ENCODE measurements around the gene CA4.
"Not testable (repeated sequence)": the region's sequence is repeated elsewhere in the genome, so short reads cannot be mapped to it uniquely, and the experiment has no call there.

The CA4 gene

DNA sequence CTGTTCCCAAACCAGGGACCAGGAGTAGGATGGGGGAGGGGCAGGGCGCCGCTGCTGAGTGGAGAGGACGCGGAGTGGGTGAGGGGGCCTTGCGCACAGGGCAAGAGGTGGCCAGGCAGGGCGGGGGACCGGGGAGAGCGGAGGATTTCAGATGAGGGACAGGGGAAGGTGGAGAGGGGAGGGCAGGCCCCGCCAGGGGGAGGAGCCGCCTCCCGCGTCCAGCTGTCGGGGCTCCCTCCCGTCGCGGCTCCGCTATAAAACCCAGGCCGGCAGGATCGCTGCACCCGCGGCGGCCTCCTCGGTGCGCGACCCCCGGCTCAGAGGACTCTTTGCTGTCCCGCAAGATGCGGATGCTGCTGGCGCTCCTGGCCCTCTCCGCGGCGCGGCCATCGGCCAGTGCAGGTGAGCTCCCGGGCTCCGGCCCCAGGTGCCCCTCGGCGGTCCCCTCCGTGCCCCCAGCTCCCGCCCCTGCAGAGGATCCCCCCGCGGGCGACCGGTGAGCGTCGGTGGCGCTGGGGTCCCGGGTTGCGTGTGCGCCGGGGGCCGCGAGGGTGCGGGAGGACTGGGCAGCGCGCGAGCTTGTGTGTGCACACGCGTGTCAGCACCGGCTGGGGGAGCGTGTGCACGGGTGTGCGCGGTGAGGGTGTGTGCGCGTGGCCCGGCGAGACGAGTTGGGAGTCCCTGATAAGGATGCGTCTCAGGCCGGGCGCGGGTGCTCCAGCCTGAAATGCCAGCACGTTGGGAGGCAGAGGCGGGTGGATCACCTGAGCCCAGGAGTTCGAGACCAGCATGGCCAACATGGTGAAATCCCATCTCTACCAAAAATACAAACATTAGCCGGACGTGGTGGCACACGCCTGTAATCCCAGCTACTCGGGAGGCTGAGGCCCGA is at the start of gene CA4:
Gene CA4 (plus strand): TSS at position 283 of the 892 bp plus-strand sequence. CDS start 62 bp downstream, at position 345.
- H3K36me3 ChIP-seq (ENCODE audit: control insufficient read depth, insufficient read depth, low read length): no peaks in the 10 kb centered on the region
- no peak within 1 kb of the TSS for H3K27ac ChIP-seq (ENCODE audit: low read length)
- H3K4me3 ChIP-seq (ENCODE audit: low read length): peak within 1 kb of the TSS; percentile 26; the same call in 1 of the 2 replicates
- no CpG with 5 or more reads among the region's 81 CpGs for WGBS (ENCODE audit: insufficient coverage, insufficient read length)
- DNase-seq (ENCODE audit: low read depth, low spot score): no peak
- peaks cover 12% of the 10 kb centered on the region for H3K27me3 ChIP-seq (ENCODE audit: control insufficient read depth, insufficient read depth, low read length)
- H3K4me1 ChIP-seq (ENCODE audit: control insufficient read depth, insufficient read depth, low read length): peaks cover 7% of the 10 kb centered on the region
- no peaks in the 10 kb centered on the region for H3K9me3 ChIP-seq (ENCODE audit: control insufficient read depth, insufficient read depth, low read length)

DNA sequence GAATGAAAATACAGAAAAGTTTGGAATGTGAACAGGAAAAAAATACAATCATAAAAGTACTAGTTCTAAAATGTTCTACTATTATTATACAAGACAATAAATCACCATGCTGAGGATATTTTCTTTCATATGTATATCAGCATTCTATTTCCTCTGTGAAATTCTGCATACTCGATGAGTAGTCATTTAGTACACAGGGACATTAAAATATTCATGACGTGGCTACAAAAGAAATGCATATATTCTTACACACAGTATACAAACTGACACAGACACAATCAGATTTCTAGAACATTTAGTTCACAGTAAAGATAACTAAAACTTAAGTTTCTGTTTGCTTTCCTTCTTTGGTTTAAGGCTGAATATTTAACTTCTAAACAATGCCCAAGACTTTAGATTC is 49.2 kb upstream of the CA4 start:
- H3K4me3 ChIP-seq (ENCODE audit: low read length); DNase-seq (ENCODE audit: low read depth, low spot score); H3K36me3 ChIP-seq (ENCODE audit: control insufficient read depth, insufficient read depth, low read length); H3K27ac ChIP-seq (ENCODE audit: low read length); H3K9me3 ChIP-seq (ENCODE audit: control insufficient read depth, insufficient read depth, low read length); H3K27me3 ChIP-seq (ENCODE audit: control insufficient read depth, insufficient read depth, low read length); H3K4me1 ChIP-seq (ENCODE audit: control insufficient read depth, insufficient read depth, low read length): not testable (repeated sequence)
- WGBS (ENCODE audit: insufficient coverage, insufficient read length): no CpG with 5 or more reads among the region's 2 CpGs

DNA sequence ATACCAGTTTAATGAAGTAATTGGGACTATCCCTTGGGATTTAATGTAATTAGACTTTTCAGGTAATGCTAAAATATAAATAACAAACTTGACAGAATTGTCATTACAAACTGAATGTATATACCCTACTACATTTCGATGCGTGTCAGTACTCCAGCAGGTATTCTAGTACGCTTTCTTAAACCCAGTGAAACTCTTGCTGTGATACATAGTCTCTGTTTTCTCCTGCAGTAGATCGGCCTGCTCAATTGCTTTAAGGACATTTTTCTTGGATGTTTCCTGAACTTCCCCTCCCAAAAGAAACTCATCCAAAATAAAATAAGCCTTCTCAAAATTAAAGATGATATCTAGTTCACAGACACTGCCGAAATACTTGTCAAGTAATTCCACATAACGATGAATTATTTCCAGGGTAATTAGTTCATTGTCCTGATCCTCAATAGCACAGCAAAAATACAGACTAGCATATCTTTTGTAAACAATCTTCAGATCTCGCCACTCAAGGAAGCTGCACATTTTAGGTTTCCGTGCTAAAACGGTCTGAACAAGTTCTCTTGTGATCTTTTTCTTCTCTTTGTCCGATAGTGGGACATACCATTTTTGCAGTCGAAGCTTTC is 47.6 kb upstream of the CA4 start:
- H3K4me3 ChIP-seq (ENCODE audit: low read length); DNase-seq (ENCODE audit: low read depth, low spot score); H3K9me3 ChIP-seq (ENCODE audit: control insufficient read depth, insufficient read depth, low read length); H3K36me3 ChIP-seq (ENCODE audit: control insufficient read depth, insufficient read depth, low read length); H3K4me1 ChIP-seq (ENCODE audit: control insufficient read depth, insufficient read depth, low read length); H3K27me3 ChIP-seq (ENCODE audit: control insufficient read depth, insufficient read depth, low read length); H3K27ac ChIP-seq (ENCODE audit: low read length): not testable (repeated sequence)
- no CpG with 5 or more reads among the region's 11 CpGs for WGBS (ENCODE audit: insufficient coverage, insufficient read length)

DNA sequence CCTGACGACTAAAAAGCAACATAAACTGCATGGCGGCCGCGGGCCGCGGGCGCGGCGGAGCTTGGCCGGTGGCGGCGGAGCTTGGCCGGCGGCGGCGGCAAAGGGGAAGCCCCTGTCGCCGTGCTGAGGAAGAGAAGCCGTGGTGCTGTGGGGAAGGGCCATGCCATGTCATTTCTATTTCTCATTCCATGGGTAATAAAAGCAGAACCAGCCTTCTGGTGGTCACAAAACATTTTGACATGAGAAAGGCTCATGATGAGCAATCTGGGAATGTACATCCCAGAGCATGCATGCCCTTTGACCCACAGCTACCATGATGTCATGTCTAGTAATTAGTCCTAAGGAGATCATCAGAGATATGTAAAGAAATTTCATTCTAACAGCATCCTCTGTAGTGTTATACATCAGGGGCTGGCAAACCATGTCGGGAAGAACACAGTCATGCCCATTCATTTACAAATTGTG is 47.1 kb upstream of the CA4 start:
- Histone ChIP-seq H3K4me1 (ENCODE audit: control insufficient read depth, insufficient read depth, low read length) (no peaks in the 10 kb centered on the region), H3K27ac (ENCODE audit: low read length) (no peak overlapping the region), H3K4me3 (ENCODE audit: low read length) (no peak overlapping the region), H3K36me3 (ENCODE audit: control insufficient read depth, insufficient read depth, low read length) (no peaks in the 10 kb centered on the region), H3K27me3 (ENCODE audit: control insufficient read depth, insufficient read depth, low read length) (no peaks in the 10 kb centered on the region), H3K9me3 (ENCODE audit: control insufficient read depth, insufficient read depth, low read length) (no peaks in the 10 kb centered on the region)
- WGBS (ENCODE audit: insufficient coverage, insufficient read length): no CpG with 5 or more reads among the region's 20 CpGs
- DNase-seq (ENCODE audit: low read depth, low spot score): no peak

DNA sequence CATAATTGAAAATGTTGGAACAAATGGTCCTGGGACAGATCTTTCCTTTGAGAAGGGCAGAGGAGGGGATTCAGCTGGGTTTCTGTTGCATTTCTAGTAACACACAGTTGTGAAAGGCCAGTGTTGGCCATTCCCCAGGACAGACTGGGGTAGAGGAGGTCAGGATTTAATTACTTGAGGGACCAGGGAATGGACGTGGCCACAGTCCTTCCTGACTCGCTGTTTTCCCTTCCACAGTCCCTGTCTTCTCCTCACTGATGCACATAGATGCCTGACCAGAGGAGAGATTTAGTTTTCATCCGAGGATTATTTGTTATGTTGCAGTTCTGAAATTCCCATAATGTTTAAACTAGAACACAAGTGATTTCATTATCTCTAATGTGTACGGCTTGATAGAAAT is 45.8 kb upstream of the CA4 start:
- no peaks in the 10 kb centered on the region for H3K27me3 ChIP-seq (ENCODE audit: control insufficient read depth, insufficient read depth, low read length)
- H3K4me3 ChIP-seq (ENCODE audit: low read length): no peak overlapping the region
- no peak for DNase-seq (ENCODE audit: low read depth, low spot score)
- no peaks in the 10 kb centered on the region for H3K36me3 ChIP-seq (ENCODE audit: control insufficient read depth, insufficient read depth, low read length)
- no peaks in the 10 kb centered on the region for H3K9me3 ChIP-seq (ENCODE audit: control insufficient read depth, insufficient read depth, low read length)
- no peaks in the 10 kb centered on the region for H3K4me1 ChIP-seq (ENCODE audit: control insufficient read depth, insufficient read depth, low read length)
- no peak overlapping the region for H3K27ac ChIP-seq (ENCODE audit: low read length)
- no CpG with 5 or more reads among the region's 4 CpGs for WGBS (ENCODE audit: insufficient coverage, insufficient read length)

DNA sequence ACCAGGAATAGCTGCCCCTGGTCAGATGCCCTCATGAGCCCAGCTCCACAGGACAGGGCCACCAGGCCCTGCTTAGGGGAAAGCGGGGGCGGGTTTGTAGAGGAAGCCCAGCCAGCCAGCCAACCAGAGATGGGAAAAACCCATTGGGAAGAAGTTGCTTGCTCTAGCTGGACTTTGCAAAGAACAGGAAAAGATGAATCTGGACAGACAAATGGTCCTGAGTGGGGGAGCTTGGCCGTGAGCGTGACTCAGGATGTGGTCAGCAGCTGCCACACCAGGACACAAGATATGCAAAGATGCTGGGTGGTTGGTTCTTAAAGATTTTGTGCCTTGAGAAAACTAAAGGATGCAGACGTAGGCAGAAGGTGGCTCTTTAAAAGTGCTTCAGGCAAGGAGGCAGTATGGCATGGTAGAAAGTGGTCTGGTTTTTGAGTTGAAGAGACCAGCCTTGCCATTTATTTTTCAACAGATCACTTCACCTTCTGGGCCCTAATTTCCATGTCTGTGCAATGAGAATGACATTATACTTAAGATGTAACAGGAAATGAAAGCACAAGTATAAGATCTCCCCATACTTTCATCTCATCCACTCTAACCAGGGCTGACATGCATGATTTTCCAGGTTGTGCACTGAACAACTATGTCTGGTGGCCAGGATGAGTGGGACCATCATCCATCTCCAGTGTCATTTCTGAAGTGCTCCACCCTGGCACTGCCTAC is 43.3 kb upstream of the CA4 start:
- H3K4me3 ChIP-seq (ENCODE audit: low read length): no peak overlapping the region
- H3K36me3 ChIP-seq (ENCODE audit: control insufficient read depth, insufficient read depth, low read length): no peaks in the 10 kb centered on the region
- no peaks in the 10 kb centered on the region for H3K4me1 ChIP-seq (ENCODE audit: control insufficient read depth, insufficient read depth, low read length)
- H3K27ac ChIP-seq (ENCODE audit: low read length): no peak overlapping the region
- no peaks in the 10 kb centered on the region for H3K9me3 ChIP-seq (ENCODE audit: control insufficient read depth, insufficient read depth, low read length)
- WGBS (ENCODE audit: insufficient coverage, insufficient read length): no CpG with 5 or more reads among the region's 5 CpGs
- DNase-seq (ENCODE audit: low read depth, low spot score): no peak
- no peaks in the 10 kb centered on the region for H3K27me3 ChIP-seq (ENCODE audit: control insufficient read depth, insufficient read depth, low read length)

DNA sequence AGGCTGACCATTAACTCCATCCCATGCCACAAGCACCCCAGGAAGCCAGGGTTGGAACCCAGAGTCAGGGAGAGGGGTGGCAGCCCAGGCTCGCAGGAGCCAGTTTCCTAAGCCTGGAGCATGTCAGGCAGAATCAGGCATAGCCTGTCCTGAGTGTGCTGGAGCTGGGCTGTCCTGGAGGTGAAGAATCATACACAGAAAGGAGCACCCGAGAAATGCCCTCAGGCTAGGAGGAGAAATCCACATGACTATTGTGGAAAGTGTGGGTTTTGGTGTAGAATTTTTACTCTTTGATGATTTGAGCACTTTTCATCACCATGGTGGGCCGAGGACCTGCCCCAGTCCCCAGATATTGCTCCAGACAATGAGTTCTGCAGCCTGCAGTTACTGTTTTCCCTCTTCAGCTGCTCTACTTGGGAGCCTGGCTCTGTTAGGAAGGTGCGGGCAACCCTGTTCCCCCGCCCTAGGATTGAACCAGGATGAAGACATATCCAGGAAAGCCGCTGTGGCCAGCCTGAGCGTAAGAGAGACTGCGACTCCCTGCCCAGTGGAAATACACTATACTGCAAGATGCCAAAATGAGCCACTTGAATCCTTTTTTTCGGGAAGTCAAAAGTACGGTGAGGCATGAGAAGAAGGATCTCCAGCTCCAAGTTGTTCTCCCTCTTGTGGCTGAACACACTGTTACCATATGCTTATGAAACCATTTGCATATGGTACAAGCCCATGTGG is 42.1 kb upstream of the CA4 start:
- Histone ChIP-seq H3K4me3 (ENCODE audit: low read length) (no peak overlapping the region), H3K9me3 (ENCODE audit: control insufficient read depth, insufficient read depth, low read length) (no peaks in the 10 kb centered on the region), H3K36me3 (ENCODE audit: control insufficient read depth, insufficient read depth, low read length) (no peaks in the 10 kb centered on the region), H3K4me1 (ENCODE audit: control insufficient read depth, insufficient read depth, low read length) (no peaks in the 10 kb centered on the region), H3K27ac (ENCODE audit: low read length) (no peak overlapping the region), H3K27me3 (ENCODE audit: control insufficient read depth, insufficient read depth, low read length) (no peaks in the 10 kb centered on the region)
- no peak for DNase-seq (ENCODE audit: low read depth, low spot score)
- WGBS (ENCODE audit: insufficient coverage, insufficient read length): no CpG with 5 or more reads among the region's 10 CpGs

DNA sequence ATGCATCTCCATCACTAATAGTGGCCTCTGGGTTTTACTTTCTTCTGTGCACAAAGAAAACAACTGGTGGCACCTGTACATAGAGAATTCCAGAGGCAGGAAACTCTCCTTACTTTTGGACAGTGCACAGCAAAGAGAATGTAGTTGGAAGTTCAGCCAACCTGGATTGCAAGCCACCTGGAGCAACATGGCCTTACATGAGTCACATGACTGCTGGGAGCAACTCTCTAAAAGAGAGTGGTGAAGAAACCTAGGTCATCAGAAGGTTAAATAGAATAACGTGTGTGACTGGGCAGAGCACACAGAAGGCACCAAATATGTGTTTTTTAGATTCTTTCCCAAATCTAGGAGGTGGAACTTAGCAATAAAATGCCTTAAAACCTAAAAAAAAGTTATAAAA is 41.5 kb upstream of the CA4 start:
- not testable (repeated sequence) for H3K27ac ChIP-seq (ENCODE audit: low read length); H3K4me3 ChIP-seq (ENCODE audit: low read length); H3K27me3 ChIP-seq (ENCODE audit: control insufficient read depth, insufficient read depth, low read length); H3K9me3 ChIP-seq (ENCODE audit: control insufficient read depth, insufficient read depth, low read length); H3K36me3 ChIP-seq (ENCODE audit: control insufficient read depth, insufficient read depth, low read length); DNase-seq (ENCODE audit: low read depth, low spot score); H3K4me1 ChIP-seq (ENCODE audit: control insufficient read depth, insufficient read depth, low read length)
- no CpG with 5 or more reads among the region's 1 CpG for WGBS (ENCODE audit: insufficient coverage, insufficient read length)

DNA sequence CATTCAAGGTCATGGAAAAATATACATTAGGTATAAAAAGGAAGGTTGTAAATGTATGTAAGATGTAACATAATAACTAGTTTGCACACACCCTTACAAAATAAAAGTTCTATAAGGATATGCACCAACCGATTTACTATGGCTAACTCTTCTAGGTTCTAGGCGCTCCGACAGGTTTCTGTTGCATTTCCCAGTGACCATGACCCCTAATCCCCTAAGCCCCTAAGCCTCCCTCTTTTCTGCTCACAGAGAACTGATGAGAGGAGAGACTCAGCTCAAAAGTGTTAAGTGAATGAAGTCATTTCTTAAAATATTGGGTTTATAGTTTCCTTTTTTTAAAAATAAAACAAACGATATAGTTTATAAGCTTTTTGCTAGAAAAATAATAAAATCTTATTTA is 41.1 kb upstream of the CA4 start:
- DNase-seq (ENCODE audit: low read depth, low spot score): no peak
- WGBS (ENCODE audit: insufficient coverage, insufficient read length): no CpG with 5 or more reads among the region's 4 CpGs
- Histone ChIP-seq H3K9me3 (ENCODE audit: control insufficient read depth, insufficient read depth, low read length) (no peaks in the 10 kb centered on the region), H3K27me3 (ENCODE audit: control insufficient read depth, insufficient read depth, low read length) (no peaks in the 10 kb centered on the region), H3K36me3 (ENCODE audit: control insufficient read depth, insufficient read depth, low read length) (no peaks in the 10 kb centered on the region), H3K4me3 (ENCODE audit: low read length) (no peak overlapping the region), H3K4me1 (ENCODE audit: control insufficient read depth, insufficient read depth, low read length) (no peaks in the 10 kb centered on the region), H3K27ac (ENCODE audit: low read length) (no peak overlapping the region)

DNA sequence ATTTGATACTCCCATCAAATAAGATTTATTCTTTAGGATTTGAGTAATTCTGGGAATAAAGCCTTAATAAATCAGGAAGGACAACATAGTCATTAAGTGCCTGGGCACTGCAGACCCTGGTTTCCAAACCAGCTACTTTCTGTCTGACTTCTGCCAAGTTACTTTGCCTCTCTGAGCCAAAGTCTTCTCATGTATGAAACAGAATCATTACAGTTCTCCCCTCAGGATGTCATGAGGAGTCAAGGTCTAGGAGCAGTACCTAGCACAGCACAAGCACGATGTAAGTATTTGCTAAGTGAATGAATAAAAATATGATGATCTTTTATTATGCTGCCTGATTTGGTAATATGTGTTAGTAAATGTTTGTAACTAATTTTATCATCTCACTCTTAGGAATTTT is 40.6 kb upstream of the CA4 start:
- Histone ChIP-seq H3K27ac (ENCODE audit: low read length) (no peak overlapping the region), H3K4me3 (ENCODE audit: low read length) (no peak overlapping the region), H3K9me3 (ENCODE audit: control insufficient read depth, insufficient read depth, low read length) (no peaks in the 10 kb centered on the region), H3K4me1 (ENCODE audit: control insufficient read depth, insufficient read depth, low read length) (no peaks in the 10 kb centered on the region), H3K27me3 (ENCODE audit: control insufficient read depth, insufficient read depth, low read length) (no peaks in the 10 kb centered on the region), H3K36me3 (ENCODE audit: control insufficient read depth, insufficient read depth, low read length) (no peaks in the 10 kb centered on the region)
- DNase-seq (ENCODE audit: low read depth, low spot score): no peak
- no CpG with 5 or more reads among the region's 1 CpG for WGBS (ENCODE audit: insufficient coverage, insufficient read length)

Measured in iPS DF 6.9 (cell line).